H1 (cell line): Measurements from ENCODE around the gene OVCA2. TPM values are rescaled to one million over a fixed set of nuclear protein-coding genes. Genes with fewer than 3 reads are reported as not detected.
A peak's percentile ranks its signal among the peaks of the same experiment; 100 is the strongest.

Source experiments
- ATF2 ChIP-seq: IDR thresholded peaks from 2 replicates; pipeline ENCODE4 v1.6.1; 2012; ENCODE audit warnings: low read length, inconsistent platforms
- ATF3 ChIP-seq: IDR thresholded peaks from 2 replicates; pipeline ENCODE4 v1.6.1; 2011; ENCODE audit warnings: low read depth, mild to moderate bottlenecking, low read length; ENCODE audit not compliant: insufficient read depth
- BACH1 ChIP-seq: IDR thresholded peaks from 2 replicates; pipeline ENCODE4 v1.6.1; 2012; ENCODE audit warnings: low read length, improper control_type of control experiment
- CBX5 ChIP-seq: fragments of 300-800, 300-1000 bp; sonication (generic); IDR thresholded peaks from 2 replicates; pipeline ENCODE4 v1.7.1; 2016; ENCODE audit warnings: antibody characterized with exemption, low read length, low read depth
- CEBPB ChIP-seq: IDR thresholded peaks from 2 replicates; pipeline ENCODE4 v1.6.1; 2012; ENCODE audit warnings: low read depth, low read length
- CTBP2 ChIP-seq: IDR thresholded peaks from 2 replicates; pipeline ENCODE4 v1.7.0; 2011; ENCODE audit warnings: borderline replicate concordance, mild to moderate bottlenecking, moderate library complexity, mixed read lengths, low read length; ENCODE audit not compliant: insufficient read depth, insufficient read length
- GTF2F1 ChIP-seq: IDR thresholded peaks from 2 replicates; pipeline ENCODE4 v1.6.1; 2012; ENCODE audit warnings: low read depth, low read length, improper control_type of control experiment, borderline replicate concordance
- HDAC2 ChIP-seq, 2 experiments: fragments of 300-600 bp in 1 of 2; sonication (generic) in 1 of 2; IDR thresholded peaks; 2 replicates each; pipeline ENCODE4 v1.6.1; 2011 to 2012; ENCODE audit warnings: low read depth in 2 of 2, low read length in 2 of 2, mild to moderate bottlenecking in 2 of 2, moderate library complexity in 2 of 2, borderline replicate concordance in 1 of 2, inconsistent platforms in 1 of 2
- KDM1A ChIP-seq: fragments of 200-600, 300-600 bp; sonication (generic); IDR thresholded peaks from 2 replicates; pipeline ENCODE4 v1.7.1; 2016; ENCODE audit warnings: mild to moderate bottlenecking, low read length, borderline replicate concordance
- KDM4A ChIP-seq: IDR thresholded peaks from one replicate; pipeline ENCODE4 v1.7.1; 2012; ENCODE audit warnings: low read depth, mild to moderate bottlenecking, moderate library complexity, low read length, inconsistent platforms; ENCODE audit not compliant: severe bottlenecking
- NRF1 ChIP-seq: IDR thresholded peaks from 2 replicates; pipeline ENCODE4 v1.6.1; 2011; ENCODE audit warnings: mild to moderate bottlenecking, low read depth, low read length, improper control_type of control experiment
- POLR2AphosphoS5 ChIP-seq: IDR thresholded peaks from 2 replicates; pipeline ENCODE4 v1.6.1; 2011; ENCODE audit warnings: low read depth, low read length
- RNF2 ChIP-seq: fragments of 200-900, 300-1000 bp; sonication (generic); IDR thresholded peaks from 2 replicates; pipeline ENCODE4 v1.7.1; 2016; ENCODE audit warnings: borderline replicate concordance, low read depth, mild to moderate bottlenecking, antibody characterized with exemption, low read length; ENCODE audit not compliant: poor library complexity, severe bottlenecking; ENCODE audit errors: missing control alignments
- RXRA ChIP-seq: IDR thresholded peaks from 2 replicates; pipeline ENCODE4 v1.6.1; 2011; ENCODE audit warnings: low read depth, mild to moderate bottlenecking, low read length, moderate library complexity; ENCODE audit not compliant: insufficient read depth
- SIX5 ChIP-seq: IDR thresholded peaks from 2 replicates; pipeline ENCODE4 v1.6.1; 2011; ENCODE audit warnings: mild to moderate bottlenecking, low read depth, low read length
- USF2 ChIP-seq: IDR thresholded peaks from 2 replicates; pipeline ENCODE4 v1.6.1; 2011; ENCODE audit warnings: low read length, improper control_type of control experiment
- YY1 ChIP-seq: IDR thresholded peaks from 2 replicates; pipeline ENCODE4 v1.6.1; 2011; ENCODE audit warnings: low read depth, mild to moderate bottlenecking, low read length
- ZNF274 ChIP-seq: IDR thresholded peaks from 2 replicates; pipeline ENCODE4 v1.7.0; 2012; ENCODE audit warnings: low read length, borderline replicate concordance; ENCODE audit errors: extremely low read depth
- polyA plus RNA-seq, 7 experiments: library from polyadenylated mRNA; depleted of rRNA in 3 of 7; stranded (reverse) in 5 of 7; unstranded in 2 of 7; fragments of >200 nt in 5 of 7; fragments of 200-250 nt in 2 of 7; gene quantifications; 1 replicate in 5 of 7; 2 replicates in 1 of 7; 4 replicates in 1 of 7; pipeline versions ENCODE4 v1.2.1 to v1.2.3, GENCODE V29; 2011 to 2013; ENCODE audit warnings: missing spikeins in 2 of 7, mixed read lengths in 2 of 7
- total RNA-seq: library from RNA; stranded (reverse); fragmentation: NEBNext Ultra II Directional; extraction: Animal tissue kit (Norgen Biotek cat#: 25700); gene quantifications from 2 replicates; pipeline ENCODE4 v1.2.1, GENCODE V29; 2021

The OVCA2 gene
- total and polyA plus RNA-seq, 2 of the 8 experiments (the other 6 are each of a cell fraction or from before 2014, with no cell fraction given) = 15.3 to 37.0 TPM

GRCh38 chr17:2029911-2030778, 11.7 kb upstream of the OVCA2 start, which contains the start of gene DPH1 (continued):
- TF ChIP-seq YY1 (peak; percentile 94), CEBPB (no peak), ATF2 (no peak), HDAC2 (IDR thresholded peaks at IDR 0.05; ENCODE audit: borderline replicate concordance in 1 of 2, low read depth in 2 of 2, low read length in 2 of 2) (peak; percentile 80 to 98; a peak in 3 of 4 replicates), NRF1 (no peak), POLR2AphosphoS5 (peak; percentile 38; the same call in 1 of the 2 replicates), RNF2 (no peak), CBX5 (no peak), GTF2F1 (no peak), ATF3 (no peak), RXRA (no peak), USF2 (peak; percentile 62), KDM1A (no peak), CTBP2 (no peak), KDM4A (peak; percentile 91), SIX5 (no peak; the same call in 1 of the 2 replicates), ZNF274 (no peak), BACH1 (no peak)
